K562 (cell line): ENCODE results near the gene SPRY4. TPM values are rescaled to one million over a fixed set of nuclear protein-coding genes. Genes with fewer than 3 reads are reported as not detected.

ENCODE experiments used
- ATAC-seq: fragments of 200-7000 bp; cut with Tn5 transposase; 3 replicates; pipeline ENCODE4 v1.9.1; 2020; ENCODE audit warnings: moderate library complexity
- BruUV-seq: library from RNA; stranded (reverse); fragments of 400-500 nt; replicated peaks from 2 replicates; lab custom pipeline; 2021; lab: Mats Ljungman, UMichigan
- CTCF ChIA-PET: fragments of 300-600 bp; formaldehyde crosslinking; extraction: SDS; loops from one replicate; lab custom pipeline; 2021; ENCODE audit warnings: low intra/inter-chr PET ratio; lab: Yijun Ruan, JAX
- POLR2A ChIA-PET: fragments of 300-600, 350-650 bp; sonication (Branson Sonifier 250); formaldehyde crosslinking; extraction: SDS; loops from one replicate; lab custom pipeline; 2021; ENCODE audit warnings: antibody characterized with exemption, inconsistent platforms; lab: Yijun Ruan, JAX
- DNase-seq, 4 experiments: peaks; one replicate each; pipeline versions ENCODE4 v3.0.0 to v3.0.0-alpha.2; 2011 to 2018; ENCODE audit warnings: low spot score in 3 of 4, mixed read lengths in 3 of 4; ENCODE audit errors: extremely low read depth in 1 of 4
- FAIRE-seq: peaks from 2 replicates; lab custom pipeline; 2011; peaks lifted over from hg19 to GRCh38; lab: Jason Lieb, UNC
- H2AFZ ChIP-seq: 2 replicates; pipeline ENCODE4 v1.6.0; 2011; ENCODE audit warnings: low read depth, low read length, control low read depth, inconsistent platforms
- H3K27ac ChIP-seq: fragments of 200-600 bp; 3 replicates; pipeline ENCODE4 v1.8.0; 2011; ENCODE audit warnings: low read depth, mild to moderate bottlenecking, control low read depth, inconsistent platforms, low read length, moderate library complexity, mixed read lengths; ENCODE audit errors: extremely low read depth
- H3K27me3 ChIP-seq, 2 experiments: fragments of 300-600 bp in 1 of 2; 2 replicates in 1 of 2; 3 replicates in 1 of 2; pipeline versions ENCODE4 v1.6.0 to v1.8.0; 2011; ENCODE audit warnings: inconsistent platforms in 2 of 2, low read length in 2 of 2, mild to moderate bottlenecking in 1 of 2, mixed read lengths in 1 of 2, moderate library complexity in 1 of 2; ENCODE audit not compliant: control insufficient read depth in 2 of 2, insufficient read depth in 2 of 2
- H3K36me3 ChIP-seq: fragments of 300-600 bp; 3 replicates; pipeline ENCODE4 v1.8.0; 2011; ENCODE audit warnings: mild to moderate bottlenecking, low read length, inconsistent platforms; ENCODE audit not compliant: control insufficient read depth, insufficient read depth
- H3K4me1 ChIP-seq, 2 experiments: fragments of 200-600 bp in 1 of 2; replicated peaks in 1 of 2; 2 replicates in 1 of 2; 3 replicates in 1 of 2; pipeline versions ENCODE4 v1.5.1 to v1.8.0; 2011; ENCODE audit warnings: inconsistent platforms in 2 of 2, low read length in 2 of 2, mild to moderate bottlenecking in 1 of 2, mixed read lengths in 1 of 2, moderate library complexity in 1 of 2; ENCODE audit not compliant: control insufficient read depth in 2 of 2, insufficient read depth in 2 of 2
- H3K4me2 ChIP-seq: 2 replicates; pipeline ENCODE4 v1.6.1; 2011; ENCODE audit warnings: low read length, control low read depth, inconsistent platforms, mixed read lengths; ENCODE audit not compliant: insufficient read depth
- H3K4me3 ChIP-seq: fragments of 200-600 bp; sonication (generic), shearing (Covaris generic); 2 replicates; pipeline ENCODE4 v1.5.1; 2016; ENCODE audit warnings: control low read depth, inconsistent platforms
- H3K79me2 ChIP-seq: fragments of 200-600 bp; 3 replicates; pipeline ENCODE4 v1.8.0; 2011; ENCODE audit warnings: low read length, inconsistent platforms; ENCODE audit not compliant: control insufficient read depth, insufficient read depth
- H3K9ac ChIP-seq, 2 experiments: 2 replicates each; pipeline versions ENCODE4 v1.6.0 to v1.6.1; 2011; ENCODE audit warnings: low read depth in 2 of 2, low read length in 2 of 2, control low read depth in 1 of 2, inconsistent platforms in 1 of 2, mild to moderate bottlenecking in 1 of 2, mixed read lengths in 1 of 2; ENCODE audit not compliant: insufficient read depth in 1 of 2
- H3K9me1 ChIP-seq: one replicate; pipeline ENCODE4 v1.6.0; 2011; ENCODE audit warnings: inconsistent platforms, mild to moderate bottlenecking, low read length, moderate library complexity; ENCODE audit not compliant: control insufficient read depth, insufficient read depth
- H3K9me3 ChIP-seq: replicated peaks from 2 replicates; pipeline ENCODE4 v1.5.1; 2011; ENCODE audit warnings: low read depth, low read length, inconsistent platforms; ENCODE audit not compliant: control insufficient read depth, insufficient read depth
- H4K20me1 ChIP-seq: replicated peaks from 2 replicates; pipeline ENCODE4 v1.6.1; 2011; ENCODE audit warnings: low read length, inconsistent platforms, mixed read lengths; ENCODE audit not compliant: control insufficient read depth, insufficient read depth
- CEBPB ChIP-seq: fragments of 450-650 bp; IDR thresholded peaks from 2 replicates; pipeline ENCODE4 v1.6.1; 2016; ENCODE audit warnings: missing genetic modification characterization, missing compliant biosample characterization
- CEBPG ChIP-seq, 3 experiments: fragments of 200-800 bp in 1 of 3; sonication (Bioruptor generic) in 1 of 3; sonication (generic) in 1 of 3; formaldehyde crosslinking in 1 of 3; IDR thresholded peaks in 2 of 3; conservative IDR thresholded peaks in 1 of 3; 2 replicates each; pipeline versions ENCODE4 v1.6.1 to v1.8.0; 2016 to 2022; ENCODE audit warnings: missing compliant biosample characterization in 2 of 3, missing genetic modification characterization in 2 of 3, mild to moderate bottlenecking in 1 of 3, missing genetic modification reagents in 1 of 3
- KDM1A ChIP-seq, 2 experiments: fragments of 450-650 bp; IDR thresholded peaks; 2 replicates each; pipeline ENCODE4 v1.6.1; 2016; ENCODE audit warnings: mild to moderate bottlenecking in 2 of 2
- NR2C1 ChIP-seq, 2 experiments: fragments of 450-650 bp; IDR thresholded peaks; 2 replicates each; pipeline ENCODE4 v1.6.1; 2017; ENCODE audit warnings: mild to moderate bottlenecking in 2 of 2, antibody characterized with exemption in 1 of 2, inconsistent platforms in 1 of 2, missing compliant biosample characterization in 1 of 2, missing genetic modification characterization in 1 of 2
- RCOR1 ChIP-seq, 2 experiments: IDR thresholded peaks; 2 replicates each; pipeline ENCODE4 v1.6.1; 2012; ENCODE audit warnings: low read depth in 2 of 2, low read length in 2 of 2, borderline replicate concordance in 1 of 2, improper control_type of control experiment in 1 of 2
- WGBS: fragments of 100-300 bp; shearing (Covaris generic); methylation state at CpG from one replicate; pipeline ENCODE4 v1.1.6; 2016; ENCODE audit warnings: low coverage, mixed read lengths; ENCODE audit not compliant: insufficient coverage; ENCODE audit errors: missing lambda C conversion rate; 5-methylcytosine and 5-hydroxymethylcytosine counted together
- in situ Hi-C: fragments of 300-500 bp; cut with MboI; formaldehyde crosslinking; loops from 4 replicates; pipeline ENCODE4 v1.15.0; 2018; ENCODE audit warnings: inconsistent platforms, mixed read lengths
- intact Hi-C: fragments of 100-400 bp; cut with micrococcal nuclease; formaldehyde crosslinking; loops from 2 replicates; pipeline ENCODE4 v1.14.2; 2022
- polyA plus RNA-seq, 8 experiments: library from polyadenylated mRNA; depleted of rRNA in 4 of 8; stranded (reverse) in 5 of 8; unstranded in 3 of 8; fragments of >200 nt; fragmentation: Nextera tagmentation in 2 of 8; fragmentation: Illumina TruSeq in 1 of 8; extraction: Ambion mirVana in 2 of 8; extraction: Trizol in 1 of 8; gene quantifications; 2 replicates each; pipeline versions ENCODE4 v1.2.1 to v1.2.3, GENCODE V29; 2011 to 2014; ENCODE audit warnings: inconsistent platforms in 1 of 8, missing spikeins in 1 of 8
- total RNA-seq, 7 experiments: library from RNA; depleted of rRNA in 6 of 7; stranded (reverse); fragments of >200 nt in 6 of 7; fragmentation: Illumina TruSeq in 2 of 7; extraction: Trizol in 2 of 7; gene quantifications; 2 replicates each; pipeline versions ENCODE4 v1.2.1 to v1.2.3, GENCODE V29; 2011 to 2021; ENCODE audit warnings: low replicate concordance in 1 of 7
- TF ChIP-seq, protein P1 (sequence below): fragments of 450-650 bp; IDR thresholded peaks from 2 replicates; pipeline ENCODE4 v1.6.1; 2016; ENCODE audit warnings: low read depth, mild to moderate bottlenecking, moderate library complexity
- TF ChIP-seq, protein P2 (sequence below): fragments of 450-650 bp; IDR thresholded peaks from 2 replicates; pipeline ENCODE4 v1.6.1; 2016

The SPRY4 gene
- total and polyA plus RNA-seq, 9 of the 15 experiments (the other 6 are each of a cell fraction or from before 2014, with no cell fraction given), result 2.6 to 24.2 (median 9.5) TPM

DNA sequence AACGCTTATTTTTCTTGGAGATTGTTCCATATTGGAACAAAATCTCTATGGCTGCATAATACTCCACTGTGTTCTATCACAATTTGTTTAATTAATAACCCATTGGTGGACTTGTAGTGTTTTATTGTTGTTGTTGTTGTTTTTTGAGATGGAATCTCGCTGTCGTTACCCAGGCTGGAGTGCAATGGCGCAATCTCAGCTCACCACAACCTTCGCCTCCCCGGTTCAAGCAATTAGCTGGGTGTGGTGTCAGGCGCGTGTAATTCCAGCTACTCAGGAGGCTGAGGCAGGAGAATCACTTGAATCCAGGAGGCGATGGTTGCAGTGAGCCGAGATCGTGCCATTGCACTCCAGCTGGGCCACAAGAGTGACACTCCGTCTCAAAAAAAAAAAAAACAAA is 38.7 kb downstream of the SPRY4 start:
- intact Hi-C loops, result no loop called here
- H2AFZ ChIP-seq, result no peak overlapping the region
- no peak overlapping the region for H3K4me2 ChIP-seq
- TF ChIP-seq NR2C1 (IDR thresholded peaks at IDR 0.05) (no peak), NR2C1 (tag; IDR thresholded peaks at IDR 0.05) (no peak), KDM1A (IDR thresholded peaks at IDR 0.05) (0 out of 4 replicates have a peak, but pooled peaks have one; percentile 11 to 30), CEBPG (CRISPR knock-in tag; IDR thresholded peaks at IDR 0.05) (no peak), CEBPG (tag; conservative IDR thresholded peaks at IDR 0.05 in 1 of 2, IDR thresholded peaks at IDR 0.05 in 1 of 2) (peak in 1 of 2 experiments; percentile 53; a peak in 2 of 4 replicates), RCOR1 (IDR thresholded peaks at IDR 0.05; ENCODE audit: borderline replicate concordance in 1 of 2, low read depth in 2 of 2, low read length in 2 of 2) (peak in 1 of 2 experiments; percentile 38; a peak in 1 of 4 replicates), CEBPB (tag) (peak; percentile 70)
- TF ChIP-seq, protein P1, sequence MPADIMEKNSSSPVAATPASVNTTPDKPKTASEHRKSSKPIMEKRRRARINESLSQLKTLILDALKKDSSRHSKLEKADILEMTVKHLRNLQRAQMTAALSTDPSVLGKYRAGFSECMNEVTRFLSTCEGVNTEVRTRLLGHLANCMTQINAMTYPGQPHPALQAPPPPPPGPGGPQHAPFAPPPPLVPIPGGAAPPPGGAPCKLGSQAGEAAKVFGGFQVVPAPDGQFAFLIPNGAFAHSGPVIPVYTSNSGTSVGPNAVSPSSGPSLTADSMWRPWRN, result 0 out of 2 replicates have a peak, but pooled peaks have one; percentile 20
- TF ChIP-seq, protein P2, sequence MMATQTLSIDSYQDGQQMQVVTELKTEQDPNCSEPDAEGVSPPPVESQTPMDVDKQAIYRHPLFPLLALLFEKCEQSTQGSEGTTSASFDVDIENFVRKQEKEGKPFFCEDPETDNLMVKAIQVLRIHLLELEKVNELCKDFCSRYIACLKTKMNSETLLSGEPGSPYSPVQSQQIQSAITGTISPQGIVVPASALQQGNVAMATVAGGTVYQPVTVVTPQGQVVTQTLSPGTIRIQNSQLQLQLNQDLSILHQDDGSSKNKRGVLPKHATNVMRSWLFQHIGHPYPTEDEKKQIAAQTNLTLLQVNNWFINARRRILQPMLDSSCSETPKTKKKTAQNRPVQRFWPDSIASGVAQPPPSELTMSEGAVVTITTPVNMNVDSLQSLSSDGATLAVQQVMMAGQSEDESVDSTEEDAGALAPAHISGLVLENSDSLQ, result no peak
- no peaks in the 10 kb centered on the region for H4K20me1 ChIP-seq
- H3K27me3 ChIP-seq, result no peaks in the 10 kb centered on the region
- H3K9ac ChIP-seq, result no peak overlapping the region
- no peak overlapping the region for H3K27ac ChIP-seq
- WGBS, result 21% methylated on average over 11 of the region's 12 CpGs
- H3K9me3 ChIP-seq, result no peaks in the 10 kb centered on the region
- ChIA-PET POLR2A (interaction anchor here (0.6 to 1.0 kb wide), 3 partner anchors 29 to 88 kb away, joined by 3 to 4 read pairs (median 3); partner anchors contain the start of gene SPRY4), CTCF (no interaction called here)
- no peaks in the 10 kb centered on the region for H3K36me3 ChIP-seq
- peaks cover 7 to 14% of the 10 kb centered on the region in 2 experiments; a peak in 3 of 5 replicates for H3K4me1 ChIP-seq
- ATAC-seq (peak; percentile 23; the same call in 1 of the 3 replicates), FAIRE-seq (no peak), DNase-seq (no peak)
- BruUV-seq, result no TSS peak
- H3K4me3 ChIP-seq, result no peak overlapping the region
- in situ Hi-C loops, result no loop called here
- no peaks in the 10 kb centered on the region for H3K79me2 ChIP-seq
- no peaks in the 10 kb centered on the region for H3K9me1 ChIP-seq
